Kidney (tissue), 14 donors: ENCODE data around the gene UNC119. TPM values are rescaled to one million over a fixed set of nuclear protein-coding genes. Genes with fewer than 3 reads are reported as not detected.

Experiments used
- DNase-seq, 5 donors: peaks; one replicate each; pipeline ENCODE4 v3.0.0-alpha.2; 2013 to 2020
- FAIRE-seq: peaks from 2 replicates; lab custom pipeline; 2012; peaks lifted over from hg19 to GRCh38; lab: Jason Lieb, UNC
- H3K27ac ChIP-seq, 2 donors: one replicate each; pipeline ENCODE4 v1.7.0; 2013; ENCODE audit warnings: low read depth in 2 of 2, low read length in 2 of 2, inconsistent platforms in 1 of 2
- H3K27me3 ChIP-seq: one replicate; pipeline ENCODE4 v1.7.1; 2013; ENCODE audit warnings: low read length, inconsistent platforms; ENCODE audit not compliant: control insufficient read depth, insufficient read depth
- H3K36me3 ChIP-seq, 3 donors: one replicate each; pipeline versions ENCODE4 v1.7.0 to v1.7.1; 2013; ENCODE audit warnings: low read length in 3 of 3, control low read depth in 1 of 3, inconsistent platforms in 1 of 3; ENCODE audit not compliant: insufficient read depth in 3 of 3, control insufficient read depth in 2 of 3
- H3K4me1 ChIP-seq, 3 donors: one replicate each; pipeline versions ENCODE4 v1.7.0 to v1.7.1; 2013; ENCODE audit warnings: low read length in 3 of 3, inconsistent platforms in 1 of 3, low read depth in 1 of 3; ENCODE audit not compliant: control insufficient read depth in 2 of 3, insufficient read depth in 2 of 3
- H3K4me3 ChIP-seq, 3 donors: one replicate each; pipeline versions ENCODE4 v1.7.0 to v1.8.1; 2013; ENCODE audit warnings: low read length in 3 of 3, control low read depth in 1 of 3, inconsistent platforms in 1 of 3
- H3K9ac ChIP-seq, 3 donors: one replicate each; pipeline versions ENCODE4 v1.7.0 to v1.7.1; 2013; ENCODE audit warnings: low read length in 3 of 3, control low read depth in 1 of 3, inconsistent platforms in 1 of 3
- H3K9me3 ChIP-seq, 3 donors: one replicate each; pipeline versions ENCODE4 v1.7.0 to v1.7.1; 2013; ENCODE audit warnings: low read length in 3 of 3, control low read depth in 1 of 3, inconsistent platforms in 1 of 3; ENCODE audit not compliant: control insufficient read depth in 2 of 3, insufficient read depth in 1 of 3
- intact Hi-C: fragments of 100-400 bp; cut with DNase I; formaldehyde crosslinking; loops from one replicate; pipeline ENCODE4 v1.11.1; 2022
- polyA plus RNA-seq: library from polyadenylated mRNA; stranded (reverse); fragments of 350-450 nt; fragmentation: Illumina TruSeq; extraction: RNeasy Lipid Tissue Mini Kit (QIAGEN cat#74804); gene quantifications from one replicate; pipeline ENCODE4 v1.2.3, GENCODE V29; 2014; ENCODE audit warnings: low read depth, low replicate concordance; ENCODE audit not compliant: insufficient read depth
- total RNA-seq: library from RNA; stranded (reverse); fragmentation: NEBNext Ultra II Directional; extraction: Animal tissue kit (Norgen Biotek cat#: 25700); gene quantifications from one replicate; pipeline ENCODE4 v1.2.1, GENCODE V29; 2021
- TF ChIP-seq, protein P1 (sequence below): IDR thresholded peaks from 3 replicates; pipeline ENCODE4 v1.5.1; 2012; ENCODE audit warnings: mild to moderate bottlenecking, moderate library complexity, borderline replicate concordance; ENCODE audit not compliant: insufficient read depth; ENCODE audit errors: extremely low read depth
- donor health status: control.
- donor health status: control.
- donor health status: control.
- donor health status: control.
- donor health status: control.
- donor health status: DM: yes; HTN: yes; CAD: no.
- donor health status: Normal renal cell carcinoma (clear cell type).

UNC119 gene
- total and polyA plus RNA-seq, 2 donors from 2014 or later: 19.0 to 60.7 TPM

DNA sequence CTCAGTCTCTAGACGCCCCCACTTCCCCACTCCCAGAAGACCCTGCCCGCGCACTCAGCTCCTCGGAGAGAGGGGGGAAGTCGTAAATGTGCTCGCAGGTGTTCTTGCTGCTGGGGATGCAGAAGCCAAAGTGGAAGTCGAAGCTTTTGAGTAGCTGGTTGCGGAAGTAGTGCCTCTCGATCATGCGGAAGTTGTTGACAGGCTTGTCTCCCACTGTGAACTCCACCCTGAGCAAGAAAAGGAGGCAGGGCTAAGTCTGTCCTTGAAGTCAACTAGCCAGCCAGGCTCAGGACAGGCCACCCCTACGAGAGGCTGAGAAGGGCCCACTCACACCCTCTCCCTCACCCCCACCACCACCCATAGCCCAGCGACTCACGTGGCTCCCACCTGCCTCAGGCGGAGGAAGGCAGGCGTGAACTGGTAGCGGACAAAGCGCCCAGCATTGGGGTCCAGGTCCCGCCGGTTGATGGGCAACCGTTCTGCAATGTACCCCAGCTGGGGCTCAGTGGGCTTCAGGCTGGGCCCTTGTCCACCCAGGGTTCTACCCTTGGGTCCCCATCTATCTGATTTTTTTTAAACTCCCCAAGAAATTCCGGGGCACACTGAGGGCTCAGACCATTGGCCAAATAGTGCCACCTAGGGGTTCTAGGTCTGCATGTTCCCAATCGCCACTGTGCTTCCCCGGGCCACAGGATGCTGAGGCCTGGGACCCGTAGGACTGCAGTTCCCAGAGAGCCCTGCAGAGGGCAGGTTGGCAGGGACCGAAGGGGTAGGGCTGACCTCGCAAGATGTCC, 4.6 kb downstream of the UNC119 start:
- FAIRE-seq: no peak
- intact Hi-C loops: no loop called here

DNA sequence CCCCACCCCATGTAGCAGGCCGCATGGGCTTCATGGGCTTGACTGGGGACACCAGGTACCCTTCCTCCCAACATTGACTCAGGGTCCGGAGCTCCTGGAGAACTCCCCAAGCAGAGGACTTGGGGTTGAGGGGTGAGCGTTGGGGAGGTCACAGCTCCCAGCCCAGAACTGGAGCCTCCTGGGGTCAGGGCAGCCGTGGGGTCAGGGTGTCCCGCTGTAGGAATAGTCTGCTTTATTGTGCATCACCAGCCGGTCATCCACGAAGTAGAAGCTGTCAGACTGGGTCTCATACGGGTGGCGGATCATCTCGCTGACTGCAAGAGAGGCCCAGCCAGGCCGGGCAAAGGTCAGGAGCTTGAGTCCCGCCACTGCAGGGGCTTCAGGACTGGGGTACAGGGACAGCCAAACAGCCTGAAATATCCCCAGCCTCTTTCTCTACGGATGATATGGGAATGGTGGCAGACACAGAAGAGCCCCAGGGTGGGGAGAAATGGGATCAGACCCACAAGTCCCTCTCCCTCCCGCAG, 5.3 kb downstream of the UNC119 start:
- FAIRE-seq (no peak), DNase-seq (peak in 1 of 5 donors; percentile 50)
- H3K36me3 ChIP-seq: no peaks in the 10 kb centered on the region
- no peak overlapping the region for H3K4me3 ChIP-seq
- H3K27ac ChIP-seq: no peak overlapping the region
- peaks cover 0 to 12% (median 8%) of the 10 kb centered on the region in 3 donors for H3K4me1 ChIP-seq
- no peaks in the 10 kb centered on the region for H3K9me3 ChIP-seq
- TF ChIP-seq, protein P1, sequence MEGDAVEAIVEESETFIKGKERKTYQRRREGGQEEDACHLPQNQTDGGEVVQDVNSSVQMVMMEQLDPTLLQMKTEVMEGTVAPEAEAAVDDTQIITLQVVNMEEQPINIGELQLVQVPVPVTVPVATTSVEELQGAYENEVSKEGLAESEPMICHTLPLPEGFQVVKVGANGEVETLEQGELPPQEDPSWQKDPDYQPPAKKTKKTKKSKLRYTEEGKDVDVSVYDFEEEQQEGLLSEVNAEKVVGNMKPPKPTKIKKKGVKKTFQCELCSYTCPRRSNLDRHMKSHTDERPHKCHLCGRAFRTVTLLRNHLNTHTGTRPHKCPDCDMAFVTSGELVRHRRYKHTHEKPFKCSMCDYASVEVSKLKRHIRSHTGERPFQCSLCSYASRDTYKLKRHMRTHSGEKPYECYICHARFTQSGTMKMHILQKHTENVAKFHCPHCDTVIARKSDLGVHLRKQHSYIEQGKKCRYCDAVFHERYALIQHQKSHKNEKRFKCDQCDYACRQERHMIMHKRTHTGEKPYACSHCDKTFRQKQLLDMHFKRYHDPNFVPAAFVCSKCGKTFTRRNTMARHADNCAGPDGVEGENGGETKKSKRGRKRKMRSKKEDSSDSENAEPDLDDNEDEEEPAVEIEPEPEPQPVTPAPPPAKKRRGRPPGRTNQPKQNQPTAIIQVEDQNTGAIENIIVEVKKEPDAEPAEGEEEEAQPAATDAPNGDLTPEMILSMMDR: no peak
- no peaks in the 10 kb centered on the region for H3K27me3 ChIP-seq
- intact Hi-C loops: no loop called here
- H3K9ac ChIP-seq: no peak overlapping the region

More for the DNA sequence above, 4.6 kb downstream of the UNC119 start:
- Histone ChIP-seq H3K4me1 (peaks cover 0 to 12% (median 8%) of the 10 kb centered on the region in 3 donors), H3K27me3 (no peaks in the 10 kb centered on the region), H3K27ac (no peak overlapping the region), H3K9me3 (no peaks in the 10 kb centered on the region), H3K36me3 (no peaks in the 10 kb centered on the region), H3K4me3 (no peak overlapping the region), H3K9ac (no peak overlapping the region)
- DNase-seq: peak; percentile 79 to 89 (median 83)
- TF ChIP-seq, protein P1: peak; percentile 88

DNA sequence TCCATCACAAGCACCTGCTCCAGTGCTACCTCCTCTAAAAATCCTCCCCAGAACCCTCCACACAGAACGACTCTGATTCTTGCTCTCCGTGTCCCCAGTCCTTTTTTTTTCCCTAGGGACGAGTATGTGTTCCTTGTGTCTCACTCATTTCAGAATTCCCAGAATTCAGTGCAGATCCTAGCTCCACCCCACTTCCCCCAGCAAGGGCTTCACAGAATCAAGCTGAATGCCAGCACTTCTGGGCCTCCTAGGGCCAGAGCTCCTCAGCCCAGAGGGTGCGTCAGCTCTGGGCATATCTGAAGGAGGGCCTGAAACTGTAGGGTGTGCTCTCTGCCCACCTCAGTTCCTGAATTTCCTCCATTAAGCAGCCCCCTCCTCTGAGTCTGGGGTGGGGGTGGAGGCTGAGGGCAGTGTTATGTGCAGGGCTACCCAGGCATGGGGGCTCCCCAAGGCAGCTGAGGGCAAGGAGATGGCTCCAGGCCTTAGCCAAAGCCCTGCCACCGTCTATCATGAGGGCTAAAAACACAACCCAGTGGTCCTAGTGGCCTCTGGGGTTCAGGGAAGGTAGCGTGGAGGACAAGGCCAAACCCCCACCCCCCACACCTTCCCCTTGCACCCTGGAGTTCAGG, 6.5 kb downstream of the UNC119 start:
- no peak for FAIRE-seq
- Histone ChIP-seq H3K9me3 (no peaks in the 10 kb centered on the region), H3K4me1 (peaks cover 0 to 3% (median 0%) of the 10 kb centered on the region in 3 donors), H3K4me3 (no peak overlapping the region), H3K27ac (no peak overlapping the region), H3K9ac (no peak overlapping the region), H3K27me3 (no peaks in the 10 kb centered on the region), H3K36me3 (no peaks in the 10 kb centered on the region)
- peak in 1 of 5 donors; percentile 41 for DNase-seq
- TF ChIP-seq, protein P1: no peak
- intact Hi-C loops: no loop called here
